Fibroblast of lung (primary cell): ENCODE data around the gene FECH.

Experiments used
- CTCF ChIP-seq, 2 donors: IDR thresholded peaks in 1 of 2; conservative IDR thresholded peaks in 1 of 2; 1 replicate in 1 of 2; 2 replicates in 1 of 2; pipeline ENCODE4 v1.5.1; 2011 to 2012; ENCODE audit warnings: low read length in 2 of 2, control low read depth in 1 of 2, inconsistent platforms in 1 of 2, low read depth in 1 of 2, mild to moderate bottlenecking in 1 of 2
- EZH2 ChIP-seq: IDR thresholded peaks from 2 replicates; pipeline ENCODE4 v1.5.1; 2012; ENCODE audit warnings: low read length, control low read depth, mild to moderate bottlenecking; ENCODE audit errors: missing control alignments

GRCh38 chr18:57619876-57620275 is 33.4 kb upstream of the FECH start:
- no peak for TF ChIP-seq CTCF (conservative IDR thresholded peaks at IDR 0.05 in 1 of 2, IDR thresholded peaks at IDR 0.05 in 1 of 2; ENCODE audit: low read depth in 1 of 2, low read length in 2 of 2)
- TF ChIP-seq EZH2, result no peak
